Right lobe of liver (tissue), 6 donors: ENCODE results near the gene SPAG17. TPM values are rescaled to one million over a fixed set of nuclear protein-coding genes. Genes with fewer than 3 reads are reported as not detected.
A peak's percentile ranks its signal among the peaks of the same experiment; 100 is the strongest.

ENCODE experiments used
- ATAC-seq, 4 donors: fragments of 200-7000 bp; cut with Tn5 transposase; one replicate each; pipeline ENCODE4 v1.9.1; 2020; ENCODE audit warnings: mild to moderate bottlenecking in 4 of 4, moderate library complexity in 4 of 4
- DNase-seq, 3 donors: peaks; one replicate each; pipeline ENCODE4 v3.0.0-alpha.2; 2020
- H3K27ac ChIP-seq, 3 donors: fragments of 200-600 bp; one replicate each; pipeline ENCODE4 v1.8.0; 2022
- H3K27me3 ChIP-seq, 2 donors: fragments of 200-600 bp; one replicate each; pipeline ENCODE4 v1.8.0; 2022
- H3K36me3 ChIP-seq, 4 donors: fragments of 200-600 bp; sonication (generic) in 1 of 4; one replicate each; pipeline versions ENCODE4 v1.5.1 to v1.8.0; 2017 to 2022; ENCODE audit warnings: control low read depth in 1 of 4
- H3K4me1 ChIP-seq, 4 donors: fragments of 200-600 bp; sonication (generic) in 1 of 4; one replicate each; pipeline versions ENCODE4 v1.5.1 to v1.8.0; 2017 to 2022; ENCODE audit warnings: control low read depth in 1 of 4
- H3K4me3 ChIP-seq, 3 donors: fragments of 200-600 bp; one replicate each; pipeline ENCODE4 v1.8.0; 2022
- H3K9me3 ChIP-seq, 4 donors: fragments of 200-600 bp; sonication (generic) in 1 of 4; one replicate each; pipeline versions ENCODE4 v1.5.1 to v1.8.0; 2017 to 2022; ENCODE audit warnings: control low read depth in 1 of 4
- CTCF ChIP-seq, 4 donors: fragments of 200-600 bp in 3 of 4; fragments of 450-650 bp in 1 of 4; IDR thresholded peaks; one replicate each; pipeline versions ENCODE4 v1.5.1 to v1.8.0; 2016 to 2022; ENCODE audit warnings: antibody characterized with exemption in 4 of 4, mild to moderate bottlenecking in 2 of 4
- POLR2A ChIP-seq: fragments of 450-650 bp; IDR thresholded peaks from one replicate; pipeline ENCODE4 v1.6.1; 2017; ENCODE audit warnings: antibody characterized with exemption, mild to moderate bottlenecking
- WGBS: methylation state at CpG from one replicate; pipeline ENCODE4 v1.1.6; 2018; ENCODE audit warnings: low coverage, low lambda C conversion rate; ENCODE audit not compliant: insufficient coverage; ENCODE audit errors: missing lambda C conversion rate; 5-methylcytosine and 5-hydroxymethylcytosine counted together
- intact Hi-C, 2 donors: fragments of 100-400 bp; cut with DNase I; formaldehyde crosslinking; loops; one replicate each; pipeline versions ENCODE4 v1.11.2 to v1.14.1; 2022
- total RNA-seq, 6 experiments: library from RNA; depleted of rRNA in 2 of 6; stranded (reverse); fragments of >200 nt in 2 of 6; fragmentation: NEBNext Ultra II Directional in 3 of 6; extraction: Animal tissue kit (Norgen Biotek cat#: 25700) in 3 of 6; gene quantifications; one replicate each; pipeline versions ENCODE4 v1.1.0 to v1.2.4, GENCODE V29; 2016 to 2023
- donor health status: DM: no; HTN: yes; CAD: no.
- donor health status: DM: no; HTN: no; CAD: no.
- donor health status: DM: no; HTN: no; CAD: no.
- donor health status: DM: no; HTN: yes; CAD: no.
- donor health status: DM: no; HTN: yes; CAD: no.

SPAG17 gene
- total RNA-seq, 6 experiments from 2014 or later, result 0.18 TPM; not detected in 5

GRCh38 chr1:118115567-118116295, 69.3 kb downstream of the SPAG17 start:
- Histone ChIP-seq H3K4me3 (no peak overlapping the region), H3K27me3 (no peaks in the 10 kb centered on the region), H3K9me3 (no peaks in the 10 kb centered on the region), H3K36me3 (no peaks in the 10 kb centered on the region), H3K4me1 (peaks cover 0 to 28% (median 12%) of the 10 kb centered on the region in 4 donors), H3K27ac (no peak overlapping the region)
- no peak for DNase-seq
- WGBS, result 60% methylated on average over 6 of the region's 6 CpGs
- ATAC-seq, result no peak
- intact Hi-C loops, result no loop called here
- TF ChIP-seq POLR2A (no peak), CTCF (IDR thresholded peaks at IDR 0.05) (no peak)

- no peaks in the 10 kb centered on the region for H3K36me3 ChIP-seq
- ATAC-seq, result peak in 1 of 4 donors; percentile 25
- no peaks in the 10 kb centered on the region for H3K9me3 ChIP-seq
- intact Hi-C loops, result no loop called here
- WGBS, result 25% methylated on average over 1 of the region's 1 CpG
- DNase-seq, result no peak
- no peak overlapping the region for H3K4me3 ChIP-seq
- no peak overlapping the region for H3K27ac ChIP-seq
- TF ChIP-seq POLR2A (no peak), CTCF (IDR thresholded peaks at IDR 0.05) (no peak)
- H3K27me3 ChIP-seq, result no peaks in the 10 kb centered on the region
- peaks cover 0 to 20% (median 6%) of the 10 kb centered on the region in 4 donors for H3K4me1 ChIP-seq
Measured at GRCh38 chr1:118113261-118113660, 71.8 kb downstream of the SPAG17 start.

- H3K36me3 ChIP-seq, result no peaks in the 10 kb centered on the region
- H3K27me3 ChIP-seq, result no peaks in the 10 kb centered on the region
- DNase-seq (no peak), ATAC-seq (peak in 3 of 4 donors; percentile 23 to 61 (median 45))
- intact Hi-C loops, result no loop called here
- H3K4me3 ChIP-seq, result no peak overlapping the region
- TF ChIP-seq POLR2A (no peak), CTCF (IDR thresholded peaks at IDR 0.05) (no peak)
- H3K27ac ChIP-seq, result no peak overlapping the region
- H3K9me3 ChIP-seq, result no peaks in the 10 kb centered on the region
- H3K4me1 ChIP-seq, result peaks cover 0 to 7% (median 0%) of the 10 kb centered on the region in 4 donors
Measured at GRCh38 chr1:118110580-118110979, 74.4 kb downstream of the SPAG17 start.

- peaks cover 0 to 5% (median 0%) of the 10 kb centered on the region in 4 donors for H3K4me1 ChIP-seq
- DNase-seq (no peak), ATAC-seq (no peak)
- H3K36me3 ChIP-seq, result no peaks in the 10 kb centered on the region
- intact Hi-C loops, result no loop called here
- WGBS, result 65% methylated on average over 3 of the region's 3 CpGs
- no peak overlapping the region for H3K27ac ChIP-seq
- H3K27me3 ChIP-seq, result no peaks in the 10 kb centered on the region
- H3K4me3 ChIP-seq, result no peak overlapping the region
- no peaks in the 10 kb centered on the region for H3K9me3 ChIP-seq
- no peak for TF ChIP-seq CTCF (IDR thresholded peaks at IDR 0.05)
- TF ChIP-seq POLR2A, result no peak
Measured at GRCh38 chr1:118104951-118105350, 80.1 kb downstream of the SPAG17 start.
